Duodenal mucosa (tissue), 2 donors: ENCODE measurements around the gene SPART.

ENCODE experiments used
- H3K27ac ChIP-seq: one replicate; pipeline ENCODE4 v1.7.0; 2013; ENCODE audit warnings: low read depth, low read length
- H3K27me3 ChIP-seq, 2 donors: one replicate each; pipeline ENCODE4 v1.7.0; 2013; ENCODE audit warnings: low read length in 2 of 2, control low read depth in 1 of 2; ENCODE audit not compliant: insufficient read depth in 2 of 2, control insufficient read depth in 1 of 2
- H3K36me3 ChIP-seq, 2 donors: one replicate each; pipeline ENCODE4 v1.7.0; 2013; ENCODE audit warnings: low read length in 2 of 2, control low read depth in 1 of 2; ENCODE audit not compliant: insufficient read depth in 2 of 2, control insufficient read depth in 1 of 2
- H3K4me1 ChIP-seq, 2 donors: one replicate each; pipeline ENCODE4 v1.7.0; 2013; ENCODE audit warnings: low read length in 2 of 2, control low read depth in 1 of 2; ENCODE audit not compliant: insufficient read depth in 2 of 2, control insufficient read depth in 1 of 2
- H3K4me3 ChIP-seq, 2 donors: one replicate each; pipeline ENCODE4 v1.7.0; 2013; ENCODE audit warnings: low read length in 2 of 2, low read depth in 1 of 2
- H3K9ac ChIP-seq, 2 donors: one replicate each; pipeline ENCODE4 v1.7.0; 2013; ENCODE audit warnings: low read length in 2 of 2, low read depth in 1 of 2
- H3K9me3 ChIP-seq, 2 donors: one replicate each; pipeline ENCODE4 v1.7.0; 2013; ENCODE audit warnings: low read length in 2 of 2, control low read depth in 1 of 2; ENCODE audit not compliant: control insufficient read depth in 1 of 2

SPART gene

GRCh38 chr13:36354842-36355623 lies 8.8 kb upstream of the SPART start:
- Histone ChIP-seq H3K27ac (no peak overlapping the region), H3K4me1 (no peaks in the 10 kb centered on the region)

GRCh38 chr13:36353001-36353400 lies 6.8 kb upstream of the SPART start:
- no peaks in the 10 kb centered on the region for H3K4me1 ChIP-seq
- no peak overlapping the region for H3K4me3 ChIP-seq
- H3K27me3 ChIP-seq: no peaks in the 10 kb centered on the region
- no peaks in the 10 kb centered on the region for H3K9me3 ChIP-seq
- no peaks in the 10 kb centered on the region for H3K36me3 ChIP-seq
- no peak overlapping the region for H3K9ac ChIP-seq
- H3K27ac ChIP-seq: no peak overlapping the region

More at GRCh38 chr13:36354842-36355623, 8.8 kb upstream of the SPART start:
- H3K27me3 ChIP-seq: no peaks in the 10 kb centered on the region
- no peak overlapping the region for H3K4me3 ChIP-seq
- H3K9ac ChIP-seq: no peak overlapping the region
- H3K9me3 ChIP-seq: no peaks in the 10 kb centered on the region
- no peaks in the 10 kb centered on the region for H3K36me3 ChIP-seq

GRCh38 chr13:36352350-36352749 lies 6.2 kb upstream of the SPART start:
- H3K4me1 ChIP-seq: no peaks in the 10 kb centered on the region
- no peak overlapping the region for H3K27ac ChIP-seq
- no peaks in the 10 kb centered on the region for H3K9me3 ChIP-seq
- no peak overlapping the region for H3K4me3 ChIP-seq
- H3K9ac ChIP-seq: no peak overlapping the region
- H3K27me3 ChIP-seq: no peaks in the 10 kb centered on the region
- no peaks in the 10 kb centered on the region for H3K36me3 ChIP-seq

- Histone ChIP-seq H3K36me3 (no peaks in the 10 kb centered on the region), H3K27me3 (no peaks in the 10 kb centered on the region), H3K9me3 (no peaks in the 10 kb centered on the region), H3K4me1 (peaks cover 0 to 11% of the 10 kb centered on the region in 2 donors), H3K9ac (no peak overlapping the region), H3K4me3 (no peak overlapping the region), H3K27ac (no peak overlapping the region)
These were observed 1.5 kb upstream of the SPART start for GRCh38 chr13:36347531-36348210.

- peaks cover 4 to 11% of the 10 kb centered on the region in 2 donors for H3K4me1 ChIP-seq
- peak overlapping the region; percentile 87 to 89 for H3K4me3 ChIP-seq
- H3K9me3 ChIP-seq: no peaks in the 10 kb centered on the region
- peak overlapping the region; percentile 89 for H3K27ac ChIP-seq
- peak overlapping the region; percentile 82 to 92 for H3K9ac ChIP-seq
- H3K27me3 ChIP-seq: no peaks in the 10 kb centered on the region
- H3K36me3 ChIP-seq: no peaks in the 10 kb centered on the region
These were observed 564 bp downstream of the SPART start for GRCh38 chr13:36345438-36346221.

GRCh38 chr13:36344886-36345437 lies 1.2 kb downstream of the SPART start:
- H3K9me3 ChIP-seq: no peaks in the 10 kb centered on the region
- no peaks in the 10 kb centered on the region for H3K36me3 ChIP-seq
- H3K4me1 ChIP-seq: peaks cover 4 to 11% of the 10 kb centered on the region in 2 donors
- peak overlapping the region; percentile 89 for H3K27ac ChIP-seq
- peak overlapping the region; percentile 87 to 89 for H3K4me3 ChIP-seq
- no peaks in the 10 kb centered on the region for H3K27me3 ChIP-seq
- H3K9ac ChIP-seq: peak overlapping the region; percentile 82 to 92

GRCh38 chr13:36344173-36344572 lies 2.0 kb downstream of the SPART start:
- Histone ChIP-seq H3K4me1 (peaks cover 4 to 11% of the 10 kb centered on the region in 2 donors), H3K27me3 (no peaks in the 10 kb centered on the region), H3K4me3 (no peak overlapping the region), H3K36me3 (no peaks in the 10 kb centered on the region), H3K9ac (no peak overlapping the region), H3K27ac (no peak overlapping the region), H3K9me3 (no peaks in the 10 kb centered on the region)

GRCh38 chr13:36343766-36344165 lies 2.4 kb downstream of the SPART start:
- Histone ChIP-seq H3K27me3 (no peaks in the 10 kb centered on the region), H3K4me1 (peaks cover 4 to 11% of the 10 kb centered on the region in 2 donors), H3K9ac (no peak overlapping the region), H3K9me3 (no peaks in the 10 kb centered on the region), H3K4me3 (no peak overlapping the region), H3K27ac (no peak overlapping the region), H3K36me3 (no peaks in the 10 kb centered on the region)

- H3K4me3 ChIP-seq: no peak overlapping the region
- no peaks in the 10 kb centered on the region for H3K27me3 ChIP-seq
- no peaks in the 10 kb centered on the region for H3K9me3 ChIP-seq
- no peak overlapping the region for H3K9ac ChIP-seq
- no peak overlapping the region for H3K27ac ChIP-seq
- H3K36me3 ChIP-seq: no peaks in the 10 kb centered on the region
- H3K4me1 ChIP-seq: peaks cover 4 to 11% of the 10 kb centered on the region in 2 donors
These were observed 3.5 kb downstream of the SPART start for GRCh38 chr13:36342715-36343114.
